H9 (cell line): ENCODE data around the gene UGT1A6. TPM values are rescaled to one million over a fixed set of nuclear protein-coding genes. Genes with fewer than 3 reads are reported as not detected.

ENCODE experiments used
- DNase-seq: peaks from one replicate; pipeline ENCODE4 v3.0.0-alpha.2; 2017
- H2AFZ ChIP-seq: one replicate; pipeline ENCODE4 v1.6.1; 2013; ENCODE audit warnings: mild to moderate bottlenecking, low read length, control low read depth, moderate library complexity
- H2AK5ac ChIP-seq: 2 replicates; pipeline ENCODE4 v1.6.1; 2013; ENCODE audit warnings: low read length, control low read depth, mixed read lengths; ENCODE audit not compliant: insufficient read length
- H2BK120ac ChIP-seq: one replicate; pipeline ENCODE4 v1.6.1; 2013; ENCODE audit warnings: low read depth, mild to moderate bottlenecking, low read length, control low read depth, inconsistent platforms; ENCODE audit not compliant: poor library complexity, severe bottlenecking
- H2BK12ac ChIP-seq: 2 replicates; pipeline ENCODE4 v1.6.1; 2013; ENCODE audit warnings: low read length, control low read depth, mixed read lengths, low read depth; ENCODE audit not compliant: insufficient read length
- H2BK15ac ChIP-seq: 2 replicates; pipeline ENCODE4 v1.6.1; 2013; ENCODE audit warnings: low read depth, low read length, control low read depth
- H2BK20ac ChIP-seq: one replicate; pipeline ENCODE4 v1.6.1; 2013; ENCODE audit warnings: low read depth, mild to moderate bottlenecking, low read length, control low read depth, inconsistent platforms; ENCODE audit not compliant: poor library complexity, severe bottlenecking
- H2BK5ac ChIP-seq: 2 replicates; pipeline ENCODE4 v1.6.1; 2013; ENCODE audit warnings: low read length, control low read depth, mixed read lengths; ENCODE audit not compliant: insufficient read length
- H3K14ac ChIP-seq: 2 replicates; pipeline ENCODE4 v1.6.1; 2013; ENCODE audit warnings: low read length, control low read depth; ENCODE audit not compliant: insufficient read depth
- H3K18ac ChIP-seq: 2 replicates; pipeline ENCODE4 v1.6.1; 2013; ENCODE audit warnings: low read depth, mild to moderate bottlenecking, mixed read lengths, low read length, control low read depth; ENCODE audit not compliant: insufficient read length
- H3K23ac ChIP-seq: 2 replicates; pipeline ENCODE4 v1.6.1; 2013; ENCODE audit warnings: low read length, control low read depth, mixed read lengths, low read depth; ENCODE audit not compliant: insufficient read length
- H3K23me2 ChIP-seq: 2 replicates; pipeline ENCODE4 v1.6.1; 2013; ENCODE audit warnings: low read depth, mild to moderate bottlenecking, mixed read lengths, low read length, control low read depth; ENCODE audit not compliant: insufficient read length, poor library complexity, severe bottlenecking
- H3K27ac ChIP-seq: 2 replicates; pipeline ENCODE4 v1.5.1; 2013; ENCODE audit warnings: low read length, control low read depth, mixed read lengths, low read depth; ENCODE audit not compliant: insufficient read length
- H3K27me3 ChIP-seq: 2 replicates; pipeline ENCODE4 v1.6.1; 2013; ENCODE audit warnings: low read length, control low read depth, inconsistent platforms; ENCODE audit not compliant: insufficient read depth
- H3K4ac ChIP-seq: 2 replicates; pipeline ENCODE4 v1.6.1; 2013; ENCODE audit warnings: low read depth, mild to moderate bottlenecking, control low read depth, inconsistent platforms, low read length, moderate library complexity
- H3K4me1 ChIP-seq: 2 replicates; pipeline ENCODE4 v1.6.1; 2013; ENCODE audit warnings: low read length, control low read depth, inconsistent platforms; ENCODE audit not compliant: insufficient read depth
- H3K4me2 ChIP-seq: 2 replicates; pipeline ENCODE4 v1.6.1; 2013; ENCODE audit warnings: low read length, control low read depth, mixed read lengths; ENCODE audit not compliant: insufficient read length, insufficient read depth
- H3K56ac ChIP-seq: 2 replicates; pipeline ENCODE4 v1.6.1; 2013; ENCODE audit warnings: low read depth, mild to moderate bottlenecking, mixed read lengths, low read length, control low read depth; ENCODE audit not compliant: insufficient read length
- H3K79me1 ChIP-seq: 2 replicates; pipeline ENCODE4 v1.6.1; 2013; ENCODE audit warnings: low read depth, mild to moderate bottlenecking, moderate library complexity, low read length, control low read depth, inconsistent platforms; ENCODE audit not compliant: insufficient read depth, poor library complexity, severe bottlenecking
- H3K79me2 ChIP-seq: 2 replicates; pipeline ENCODE4 v1.6.1; 2013; ENCODE audit warnings: low read length, control low read depth, inconsistent platforms; ENCODE audit not compliant: insufficient read depth
- H3K9ac ChIP-seq: 2 replicates; pipeline ENCODE4 v1.6.1; 2013; ENCODE audit warnings: low read length, control low read depth, mixed read lengths; ENCODE audit not compliant: insufficient read length; ENCODE audit errors: extremely low read depth
- H3K9me3 ChIP-seq: one replicate; pipeline ENCODE4 v1.6.1; 2013; ENCODE audit warnings: low read depth, low read length, inconsistent platforms; ENCODE audit not compliant: control insufficient read depth
- H3T11ph ChIP-seq: one replicate; pipeline ENCODE4 v1.6.1; 2013; ENCODE audit warnings: mild to moderate bottlenecking, low read length, control low read depth, inconsistent platforms
- H4K20me1 ChIP-seq: one replicate; pipeline ENCODE4 v1.6.1; 2013; ENCODE audit not compliant: control insufficient read depth, insufficient read length, insufficient read depth
- H4K5ac ChIP-seq: 2 replicates; pipeline ENCODE4 v1.6.1; 2013; ENCODE audit warnings: low read depth, mild to moderate bottlenecking, mixed read lengths, low read length, control low read depth; ENCODE audit not compliant: insufficient read length
- H4K8ac ChIP-seq: replicated peaks from 2 replicates; pipeline ENCODE4 v1.6.1; 2013; ENCODE audit warnings: low read length, control low read depth, mixed read lengths, low read depth; ENCODE audit not compliant: insufficient read length
- H4K91ac ChIP-seq: 2 replicates; pipeline ENCODE4 v1.6.1; 2013; ENCODE audit warnings: low read depth, mild to moderate bottlenecking, moderate library complexity, mixed read lengths, low read length, control low read depth; ENCODE audit not compliant: insufficient read length
- H3K27ac Mint-ChIP-seq, 3 experiments: 2 replicates in 2 of 3; 3 replicates in 1 of 3; pipeline ENCODE4 v1.8.0; 2020 to 2021; ENCODE audit warnings: mixed read lengths in 3 of 3, mild to moderate bottlenecking in 1 of 3, moderate library complexity in 1 of 3
- H3K27me3 Mint-ChIP-seq: 2 replicates; pipeline ENCODE4 v1.8.0; 2021; ENCODE audit warnings: low read depth, mild to moderate bottlenecking, moderate library complexity, mixed read lengths
- H3K36me3 Mint-ChIP-seq, 3 experiments: 2 replicates in 2 of 3; 3 replicates in 1 of 3; pipeline ENCODE4 v1.8.0; 2020 to 2021; ENCODE audit warnings: low read depth in 3 of 3, mixed read lengths in 3 of 3; ENCODE audit not compliant: insufficient read depth in 1 of 3
- H3K4me1 Mint-ChIP-seq, 2 experiments: 2 replicates each; pipeline ENCODE4 v1.8.0; 2020; ENCODE audit warnings: mixed read lengths in 2 of 2
- H3K4me3 Mint-ChIP-seq, 2 experiments: 2 replicates in 1 of 2; 3 replicates in 1 of 2; pipeline ENCODE4 v1.8.0; 2020 to 2021; ENCODE audit warnings: mild to moderate bottlenecking in 2 of 2, mixed read lengths in 2 of 2, moderate library complexity in 1 of 2
- H3K9me3 Mint-ChIP-seq, 2 experiments: 2 replicates in 1 of 2; 3 replicates in 1 of 2; pipeline ENCODE4 v1.8.0; 2020; ENCODE audit warnings: mild to moderate bottlenecking in 2 of 2, mixed read lengths in 2 of 2, moderate library complexity in 1 of 2
- WGBS: extraction: QIAGEN DNeasy Blood & Tissue Kit; methylation state at CpG from one replicate; pipeline ENCODE4 v1.1.7; 2013; ENCODE audit warnings: missing lambda C conversion rate, low lambda C conversion rate, mixed read lengths; ENCODE audit not compliant: insufficient read length; ENCODE audit errors: extremely low coverage; 5-methylcytosine and 5-hydroxymethylcytosine counted together
- total RNA-seq: library from RNA; stranded (reverse); gene quantifications from 2 replicates; pipeline ENCODE4 v1.2.1, GENCODE V29; 2021
- TF ChIP-seq, protein P1 (sequence below): fragments of 200-600 bp; sonication (generic); conservative IDR thresholded peaks from 3 replicates; pipeline ENCODE4 v1.8.0; 2021; ENCODE audit warnings: antibody characterized with exemption, mild to moderate bottlenecking

UGT1A6 gene
- total RNA-seq, 1 experiment from 2014 or later, result not detected

DNA sequence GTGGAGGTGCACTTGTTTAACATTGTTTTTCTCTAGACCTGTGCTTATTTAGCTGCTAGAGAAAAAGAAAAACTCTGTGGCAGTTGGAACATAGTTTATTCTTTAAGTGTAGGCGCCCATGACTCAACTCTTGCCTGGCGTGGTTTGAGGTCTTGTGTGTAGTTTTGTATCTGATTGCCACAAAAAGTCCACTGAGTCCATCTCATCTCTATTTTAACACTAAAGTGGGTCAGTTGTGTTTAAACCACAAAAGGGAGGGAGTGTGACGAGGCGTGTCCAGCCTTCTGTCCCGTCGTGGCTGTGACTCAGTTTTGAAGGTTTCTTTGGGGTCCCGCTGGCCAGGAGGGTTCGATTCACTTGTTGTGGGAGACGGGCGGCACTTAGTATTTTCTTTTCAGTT is 36.2 kb upstream of the UGT1A6 start:
- H3K14ac ChIP-seq, result no peak overlapping the region
- no peaks in the 10 kb centered on the region for H3K4me1 Mint-ChIP-seq

More for the DNA sequence above, 36.2 kb upstream of the UGT1A6 start:
- no peak overlapping the region for H3K23ac ChIP-seq
- Mint-ChIP-seq H3K27me3 (peaks cover 6% of the 10 kb centered on the region), H3K4me3 (no peak overlapping the region), H3K36me3 (no peaks in the 10 kb centered on the region), H3K9me3 (no peaks in the 10 kb centered on the region), H3K27ac (no peak overlapping the region)
- no peak overlapping the region for H3K4me2 ChIP-seq
- H3T11ph ChIP-seq, result no peak overlapping the region
- H3K23me2 ChIP-seq, result no peaks in the 10 kb centered on the region
- no peaks in the 10 kb centered on the region for H3K79me1 ChIP-seq
- TF ChIP-seq, protein P1, sequence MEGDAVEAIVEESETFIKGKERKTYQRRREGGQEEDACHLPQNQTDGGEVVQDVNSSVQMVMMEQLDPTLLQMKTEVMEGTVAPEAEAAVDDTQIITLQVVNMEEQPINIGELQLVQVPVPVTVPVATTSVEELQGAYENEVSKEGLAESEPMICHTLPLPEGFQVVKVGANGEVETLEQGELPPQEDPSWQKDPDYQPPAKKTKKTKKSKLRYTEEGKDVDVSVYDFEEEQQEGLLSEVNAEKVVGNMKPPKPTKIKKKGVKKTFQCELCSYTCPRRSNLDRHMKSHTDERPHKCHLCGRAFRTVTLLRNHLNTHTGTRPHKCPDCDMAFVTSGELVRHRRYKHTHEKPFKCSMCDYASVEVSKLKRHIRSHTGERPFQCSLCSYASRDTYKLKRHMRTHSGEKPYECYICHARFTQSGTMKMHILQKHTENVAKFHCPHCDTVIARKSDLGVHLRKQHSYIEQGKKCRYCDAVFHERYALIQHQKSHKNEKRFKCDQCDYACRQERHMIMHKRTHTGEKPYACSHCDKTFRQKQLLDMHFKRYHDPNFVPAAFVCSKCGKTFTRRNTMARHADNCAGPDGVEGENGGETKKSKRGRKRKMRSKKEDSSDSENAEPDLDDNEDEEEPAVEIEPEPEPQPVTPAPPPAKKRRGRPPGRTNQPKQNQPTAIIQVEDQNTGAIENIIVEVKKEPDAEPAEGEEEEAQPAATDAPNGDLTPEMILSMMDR, result no peak
- no peak overlapping the region for H2AFZ ChIP-seq
- no peak for DNase-seq
- no peaks in the 10 kb centered on the region for H3K4me1 ChIP-seq
- no peak overlapping the region for H3K18ac ChIP-seq
- no peak overlapping the region for H2BK20ac ChIP-seq
- H4K20me1 ChIP-seq, result no peaks in the 10 kb centered on the region
- no peak overlapping the region for H3K56ac ChIP-seq
- no peak overlapping the region for H4K91ac ChIP-seq
- no peak overlapping the region for H2BK120ac ChIP-seq
- H2BK15ac ChIP-seq, result no peak overlapping the region
- H3K79me2 ChIP-seq, result no peaks in the 10 kb centered on the region
- no peak overlapping the region for H3K9ac ChIP-seq
- H2BK12ac ChIP-seq, result no peak overlapping the region
- H3K9me3 ChIP-seq, result no peaks in the 10 kb centered on the region
- no peak overlapping the region for H2BK5ac ChIP-seq
- H3K27me3 ChIP-seq, result no peaks in the 10 kb centered on the region
- no peak overlapping the region for H4K5ac ChIP-seq
- H3K27ac ChIP-seq, result no peak overlapping the region
- no peak overlapping the region for H3K4ac ChIP-seq
- WGBS, result no CpG with 5 or more reads among the region's 10 CpGs
- H4K8ac ChIP-seq, result no peak overlapping the region
- H2AK5ac ChIP-seq, result no peak overlapping the region
